Inferior parietal cortex (tissue), 1 donor: ENCODE measurements around the gene NPAS2.

Source experiments
- DNase-seq: peaks from one replicate; pipeline ENCODE4 v3.0.0-alpha.2; 2016; ENCODE audit errors: extremely low spot score

Gene NPAS2

DNA sequence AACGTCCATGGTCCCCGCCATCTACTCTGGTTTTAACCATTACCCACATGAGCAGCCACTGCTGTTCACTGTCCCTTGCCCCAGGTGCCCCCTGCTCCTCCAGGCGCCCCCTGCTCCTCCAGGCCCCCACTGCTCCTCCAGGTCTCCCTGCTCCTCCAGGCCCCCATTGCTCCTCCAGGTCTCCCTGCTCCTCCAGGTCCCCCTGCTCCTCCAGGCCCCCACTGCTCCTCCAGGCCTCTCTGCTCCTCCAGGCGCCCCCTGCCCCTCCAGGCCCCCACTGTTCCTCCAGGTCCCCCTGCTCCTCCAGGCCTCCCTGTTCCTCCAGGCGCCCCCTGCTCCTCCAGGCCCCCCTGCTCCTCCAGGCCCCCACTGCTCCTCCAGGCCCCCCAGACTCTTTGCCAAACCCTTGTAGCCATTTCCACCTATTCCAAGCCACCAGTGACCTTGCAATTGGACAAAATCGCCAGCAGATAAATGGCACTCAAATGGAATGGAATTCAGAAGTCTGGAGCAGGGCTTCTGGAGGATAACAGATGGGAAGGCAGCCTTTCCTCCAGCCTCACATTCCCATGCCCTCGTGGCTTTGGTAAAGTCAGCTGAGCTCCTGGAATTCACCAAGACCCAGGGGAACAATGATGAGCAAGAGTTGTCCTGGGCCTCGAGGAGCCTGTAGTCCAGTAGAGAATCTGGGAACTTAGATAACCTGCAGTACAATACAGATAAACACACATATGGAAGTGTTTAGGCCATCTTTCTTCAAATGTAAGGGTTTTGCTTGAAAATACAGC is 168.9 kb downstream of the NPAS2 start:
- DNase-seq = no peak

DNA sequence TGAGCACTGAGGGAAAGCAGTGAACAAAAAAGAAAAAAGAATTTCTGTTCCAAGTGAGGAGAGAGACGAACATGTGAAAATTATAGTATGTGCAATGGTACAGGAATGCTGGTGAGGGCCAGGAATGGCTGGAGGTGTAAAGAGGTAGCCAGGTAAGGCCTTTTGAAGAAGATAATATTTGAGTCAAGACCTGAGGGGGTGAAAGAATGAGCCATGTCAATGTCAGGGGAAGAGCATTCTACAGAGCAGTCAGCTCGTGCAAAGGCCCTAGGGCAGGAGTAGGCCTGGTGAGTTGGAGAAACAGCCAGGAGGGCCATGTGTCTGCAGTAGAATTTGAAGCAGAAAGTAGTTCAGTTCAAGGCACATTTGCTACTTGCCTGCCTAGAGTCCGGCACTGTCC is 169.7 kb downstream of the NPAS2 start:
- no peak for DNase-seq

DNA sequence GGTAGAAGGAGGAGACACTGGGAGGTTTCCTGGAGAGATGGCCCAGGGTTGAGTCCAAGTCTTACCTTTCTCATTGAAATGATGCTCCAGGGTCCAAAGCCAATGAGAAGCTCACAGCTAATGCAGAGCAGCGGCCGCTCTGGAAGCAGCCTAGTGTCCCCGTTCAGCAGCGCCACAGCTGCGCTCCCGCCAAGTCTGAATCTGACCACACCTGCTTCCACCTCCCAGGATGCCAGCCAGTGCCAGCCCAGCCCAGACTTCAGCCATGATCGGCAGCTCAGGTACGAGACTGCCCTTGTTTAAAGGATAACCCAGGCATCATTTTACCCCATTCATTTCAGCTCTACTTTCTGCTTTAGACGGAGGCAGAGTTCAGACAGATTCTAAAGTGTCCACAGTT is 170.2 kb downstream of the NPAS2 start:
- DNase-seq = no peak

DNA sequence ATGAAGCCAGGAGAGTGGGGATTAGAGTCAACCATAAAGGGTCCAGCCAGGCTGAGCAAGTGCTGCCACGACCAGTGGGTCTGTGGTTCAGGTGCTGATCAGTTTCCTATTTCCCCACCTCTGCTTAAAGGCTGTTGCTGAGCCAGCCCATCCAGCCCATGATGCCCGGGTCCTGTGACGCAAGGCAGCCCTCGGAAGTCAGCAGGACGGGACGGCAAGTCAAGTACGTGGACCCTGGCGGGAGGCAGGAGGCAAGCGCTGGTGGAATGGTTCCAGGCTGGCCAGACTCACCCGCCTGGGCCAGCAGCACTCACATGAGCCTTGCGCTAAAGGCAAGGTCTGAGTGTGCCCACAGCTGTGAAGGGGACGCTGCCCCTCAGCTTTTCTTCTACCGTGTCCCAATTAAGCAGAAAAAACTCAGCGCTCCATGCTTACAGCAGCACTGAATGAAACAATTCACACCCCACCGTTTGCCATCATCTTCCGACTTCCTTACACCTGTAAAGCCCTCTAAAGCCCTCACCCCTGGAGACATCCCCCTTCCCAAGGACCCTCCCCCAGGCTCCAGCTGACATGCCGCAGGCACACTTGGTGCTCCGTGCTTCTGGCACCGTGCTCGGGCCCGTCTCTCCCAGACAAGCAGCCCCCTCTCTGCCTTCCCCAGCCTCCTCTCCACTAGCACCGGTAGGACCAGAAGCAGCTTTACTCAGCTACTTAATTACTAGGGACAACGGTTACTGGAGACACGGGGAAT is 170.9 kb downstream of the NPAS2 start:
- DNase-seq = no peak

DNA sequence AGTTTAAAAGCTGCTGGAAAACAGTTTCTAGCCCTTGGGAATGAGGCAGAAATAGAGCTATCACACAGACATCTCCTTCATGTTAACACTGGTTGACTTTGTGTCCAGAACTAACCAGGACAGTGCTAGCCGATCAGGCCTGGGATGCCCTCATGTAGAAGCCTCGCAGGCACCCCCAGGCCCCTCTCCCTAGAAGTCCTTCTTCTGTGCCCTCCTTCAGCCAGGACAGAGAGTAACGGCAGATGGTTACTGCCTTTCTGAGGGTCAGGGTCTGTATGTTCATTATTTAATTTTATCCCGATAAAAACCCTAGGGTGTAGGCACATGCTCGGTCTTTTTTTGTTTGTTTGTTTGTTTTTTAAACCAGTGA is 171.4 kb downstream of the NPAS2 start:
- DNase-seq = no peak

DNA sequence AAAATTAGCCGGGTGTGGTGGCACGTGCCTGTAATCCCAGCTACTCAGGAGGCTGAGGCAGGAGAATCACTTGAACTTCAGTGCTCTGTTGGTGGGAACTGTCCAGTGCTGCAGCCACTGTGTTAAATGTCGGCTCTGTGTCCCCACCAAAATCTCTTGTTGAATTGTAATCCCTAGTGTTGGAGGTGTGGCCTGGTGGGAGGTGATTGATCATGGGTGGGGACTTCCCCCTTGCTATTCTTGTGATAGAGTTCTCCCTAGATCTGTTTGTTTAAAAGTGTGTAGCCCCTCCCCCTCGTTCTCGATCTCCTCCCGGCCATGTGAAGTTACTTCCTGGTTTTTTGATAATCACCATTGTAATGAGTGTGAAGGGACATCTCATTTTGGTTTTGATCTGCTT is 172.3 kb downstream of the NPAS2 start:
- DNase-seq = no peak

DNA sequence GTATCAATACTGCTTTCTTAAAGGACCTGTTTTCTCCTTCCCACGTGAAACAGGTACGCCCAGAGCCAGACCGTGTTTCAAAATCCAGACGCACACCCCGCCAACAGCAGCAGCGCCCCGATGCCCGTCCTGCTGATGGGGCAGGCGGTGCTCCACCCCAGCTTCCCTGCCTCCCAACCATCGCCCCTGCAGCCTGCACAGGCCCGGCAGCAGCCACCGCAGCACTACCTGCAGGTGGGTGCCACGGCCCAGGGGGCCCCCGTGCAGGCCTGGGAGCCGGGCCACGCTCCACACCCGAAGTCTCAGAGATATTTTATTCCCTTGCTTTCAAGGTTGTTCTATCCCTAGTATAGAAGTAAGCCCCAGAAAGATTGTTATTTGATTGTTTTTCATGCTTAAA is 173.4 kb downstream of the NPAS2 start:
- DNase-seq = no peak

DNA sequence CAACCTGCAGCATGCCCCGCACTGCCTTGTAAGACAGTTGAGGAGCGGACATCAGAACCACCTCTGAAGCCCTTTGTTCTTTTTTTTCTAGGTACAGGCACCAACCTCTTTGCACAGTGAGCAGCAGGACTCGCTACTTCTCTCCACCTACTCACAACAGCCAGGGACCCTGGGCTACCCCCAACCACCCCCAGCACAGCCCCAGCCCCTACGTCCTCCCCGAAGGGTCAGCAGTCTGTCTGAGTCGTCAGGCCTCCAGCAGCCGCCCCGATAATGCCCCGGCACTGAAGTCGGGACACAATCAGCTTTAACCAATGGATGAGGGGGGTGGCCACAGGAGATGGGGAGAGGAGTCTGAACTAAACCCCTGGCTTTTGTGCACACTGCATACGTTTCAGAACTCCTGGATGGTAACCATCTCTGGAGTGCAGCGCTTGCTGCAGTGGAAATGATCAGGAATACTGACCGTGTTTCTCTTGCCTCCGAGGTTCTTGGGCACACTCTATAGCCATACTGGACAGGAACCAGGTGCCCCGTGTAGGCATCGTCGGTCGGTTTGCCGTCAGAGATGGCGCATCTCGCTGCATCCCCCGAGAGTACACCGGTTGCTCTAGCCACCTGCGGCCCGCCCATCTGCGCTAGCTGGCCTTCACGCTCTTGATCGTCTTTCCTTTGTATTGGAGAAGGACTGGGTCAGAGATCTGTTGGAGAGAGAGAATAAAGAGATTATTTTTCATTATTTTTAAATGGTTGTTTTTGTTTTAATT is 175.6 kb downstream of the NPAS2 start:
- DNase-seq = no peak

DNA sequence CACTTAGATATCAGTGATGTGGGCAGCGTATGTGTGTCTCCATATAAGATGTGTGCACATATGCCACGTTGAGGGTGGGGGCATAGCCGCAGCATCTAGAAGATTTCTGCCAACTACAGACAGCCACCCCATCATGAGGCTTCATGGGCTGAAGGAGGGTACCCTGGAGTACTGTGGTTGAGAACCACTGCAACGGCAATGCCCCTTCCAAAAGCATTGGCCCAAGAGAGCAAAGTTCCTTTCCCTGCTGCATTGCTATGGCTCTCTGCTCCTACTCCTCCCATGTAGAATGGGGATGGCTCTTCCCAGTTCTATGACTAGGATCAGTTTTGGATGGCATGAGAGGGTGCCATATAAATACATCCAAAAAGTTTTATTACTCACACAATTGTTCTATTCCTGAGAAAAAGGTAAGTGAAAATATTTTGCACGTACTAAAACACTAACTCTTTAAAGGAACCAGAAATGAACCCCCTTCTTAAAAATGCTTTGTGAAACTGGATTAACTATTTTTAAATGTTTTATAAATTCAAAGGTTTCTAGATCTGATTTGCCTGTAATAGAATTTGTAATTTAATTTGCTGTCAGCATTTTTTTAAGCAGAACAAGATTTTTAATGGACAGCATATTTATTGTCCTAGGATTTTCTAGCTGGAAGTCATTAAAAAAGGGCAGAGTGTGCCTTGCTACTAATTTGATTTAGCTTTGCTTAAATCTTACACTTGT is 177.7 kb downstream of the NPAS2 start:
- no peak for DNase-seq

DNA sequence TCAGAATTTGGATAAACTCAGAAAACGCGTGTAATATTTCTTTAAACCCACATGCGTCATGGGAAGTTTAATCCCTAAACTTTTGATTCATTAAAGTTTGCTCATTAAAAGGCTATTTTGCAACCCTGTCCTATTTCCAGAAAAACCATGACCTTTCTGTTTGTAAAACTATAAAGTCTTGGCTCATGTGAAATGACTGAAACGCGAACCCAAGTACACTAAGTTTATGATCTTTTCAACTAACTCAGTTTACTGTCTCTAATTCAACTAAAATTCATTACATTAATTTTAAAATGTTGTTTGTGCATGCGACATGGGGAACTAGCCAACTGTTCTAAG is 178.3 kb downstream of the NPAS2 start:
- no peak for DNase-seq

DNA sequence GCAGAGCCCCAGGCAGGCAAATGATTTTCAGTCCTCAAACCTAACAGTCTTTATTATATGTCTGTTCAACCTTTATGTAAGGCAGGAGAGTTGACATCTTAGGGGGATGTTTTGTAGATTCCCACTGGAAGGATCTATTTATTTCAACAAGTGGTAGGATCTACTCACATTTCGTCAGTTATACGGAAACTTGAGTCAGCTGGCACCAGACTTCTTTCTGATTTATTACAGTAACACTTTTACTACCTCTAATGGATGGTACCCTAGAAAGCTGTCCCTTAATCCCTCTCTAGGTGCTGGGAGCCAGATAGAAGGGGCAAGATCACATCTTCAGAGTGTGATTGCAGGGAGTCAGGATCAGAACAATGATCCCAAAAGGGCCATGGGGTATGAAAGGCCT is 180.1 kb downstream of the NPAS2 start:
- DNase-seq = no peak

DNA sequence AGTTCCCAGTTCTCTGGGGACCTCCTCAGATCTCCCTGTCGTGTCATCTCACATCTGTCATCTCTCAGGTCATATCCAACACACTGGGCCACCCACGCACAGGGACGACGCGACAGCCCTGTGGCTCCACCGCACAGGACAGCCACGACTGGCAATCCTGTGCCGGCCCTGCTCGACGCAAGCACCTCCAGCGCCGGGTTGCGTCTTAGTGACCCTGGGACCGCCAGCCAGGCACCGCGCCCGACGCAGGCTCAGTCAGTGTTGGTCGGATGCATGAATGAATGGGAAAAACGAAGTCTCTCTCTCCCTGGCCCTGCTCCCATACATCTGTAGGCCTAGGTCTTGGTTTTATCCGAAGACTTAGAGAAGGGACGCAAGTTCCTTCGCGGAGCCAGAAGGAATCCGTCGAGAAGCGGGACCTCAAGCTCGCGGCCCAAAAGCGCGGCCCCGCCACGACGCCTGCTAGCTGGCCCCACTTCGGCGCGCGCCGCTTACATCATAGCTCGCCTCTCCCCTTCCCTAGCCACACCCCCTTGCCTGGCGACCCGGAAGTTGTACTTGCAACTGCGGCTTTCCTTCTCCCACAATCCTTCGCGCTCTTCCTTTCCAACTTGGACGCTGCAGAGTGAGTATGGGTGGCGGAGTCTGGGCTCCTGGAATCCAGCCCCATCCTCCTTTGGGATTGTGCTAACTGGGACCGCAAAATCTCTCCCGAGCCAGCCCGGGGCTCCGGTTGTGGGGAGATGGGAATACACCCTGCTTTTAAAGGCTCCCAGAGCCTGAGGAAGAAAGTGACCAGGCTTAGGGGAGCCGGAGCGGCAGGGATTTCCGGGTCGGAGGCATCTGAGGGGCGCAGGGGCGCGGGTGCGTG is 182.0 kb downstream of the NPAS2 start, which contains the start of gene RPL31:
RPL31 (plus strand) TSS at position 599 of the 871 bp plus-strand sequence. CDS start 413 bp downstream, outside the sequence.
- DNase-seq = peak; percentile 99

DNA sequence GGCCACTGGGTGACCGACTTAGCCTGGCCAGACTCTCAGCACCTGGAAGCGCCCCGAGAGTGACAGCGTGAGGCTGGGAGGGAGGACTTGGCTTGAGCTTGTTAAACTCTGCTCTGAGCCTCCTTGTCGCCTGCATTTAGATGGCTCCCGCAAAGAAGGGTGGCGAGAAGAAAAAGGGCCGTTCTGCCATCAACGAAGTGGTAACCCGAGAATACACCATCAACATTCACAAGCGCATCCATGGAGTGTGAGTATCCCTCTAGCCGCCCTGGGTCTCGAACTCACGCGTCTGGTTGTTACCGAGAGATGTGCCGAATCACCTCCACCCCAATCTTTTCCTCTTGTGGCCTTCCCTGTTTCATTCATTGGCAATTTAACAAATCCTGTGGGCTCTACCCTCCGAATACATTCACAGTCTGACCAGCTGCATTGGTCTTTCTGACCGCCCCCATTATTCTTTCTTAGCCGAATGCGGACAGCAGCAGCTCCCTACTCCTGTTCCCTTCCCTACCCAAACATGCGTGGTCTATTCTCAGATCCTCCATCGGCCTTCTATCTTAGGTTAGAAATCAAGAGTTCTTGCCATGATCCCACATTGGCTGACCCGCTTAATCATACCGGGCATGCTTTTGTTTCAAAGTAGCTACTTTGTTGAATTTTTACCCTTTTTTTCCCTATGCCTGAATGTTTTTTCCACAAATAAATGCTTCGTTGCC is 182.8 kb downstream of the NPAS2 start:
- no peak for DNase-seq

DNA sequence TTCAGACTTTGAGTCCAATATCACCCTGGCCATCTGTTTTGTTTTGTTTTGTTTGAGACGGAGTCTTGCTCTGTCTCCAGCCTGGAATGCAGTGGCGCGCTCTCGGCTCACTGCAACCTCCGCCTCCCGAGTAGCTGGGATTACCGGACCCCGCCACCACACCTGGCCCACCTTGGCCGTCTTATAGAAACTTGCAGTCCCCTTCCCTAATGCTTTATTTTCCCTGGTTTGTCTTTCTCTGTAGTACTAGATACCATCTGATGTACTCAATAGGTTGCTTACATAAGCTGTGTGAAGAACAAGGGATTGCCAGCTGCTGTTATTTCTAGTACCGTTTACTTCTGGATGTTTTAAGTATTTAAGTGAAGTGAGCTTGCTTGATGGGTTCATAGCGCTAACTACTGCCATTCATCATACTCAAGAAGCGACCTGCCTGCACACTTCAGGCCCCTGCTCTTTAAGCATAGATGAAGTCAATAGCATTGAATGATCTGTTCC is 183.4 kb downstream of the NPAS2 start:
- DNase-seq = no peak

DNA sequence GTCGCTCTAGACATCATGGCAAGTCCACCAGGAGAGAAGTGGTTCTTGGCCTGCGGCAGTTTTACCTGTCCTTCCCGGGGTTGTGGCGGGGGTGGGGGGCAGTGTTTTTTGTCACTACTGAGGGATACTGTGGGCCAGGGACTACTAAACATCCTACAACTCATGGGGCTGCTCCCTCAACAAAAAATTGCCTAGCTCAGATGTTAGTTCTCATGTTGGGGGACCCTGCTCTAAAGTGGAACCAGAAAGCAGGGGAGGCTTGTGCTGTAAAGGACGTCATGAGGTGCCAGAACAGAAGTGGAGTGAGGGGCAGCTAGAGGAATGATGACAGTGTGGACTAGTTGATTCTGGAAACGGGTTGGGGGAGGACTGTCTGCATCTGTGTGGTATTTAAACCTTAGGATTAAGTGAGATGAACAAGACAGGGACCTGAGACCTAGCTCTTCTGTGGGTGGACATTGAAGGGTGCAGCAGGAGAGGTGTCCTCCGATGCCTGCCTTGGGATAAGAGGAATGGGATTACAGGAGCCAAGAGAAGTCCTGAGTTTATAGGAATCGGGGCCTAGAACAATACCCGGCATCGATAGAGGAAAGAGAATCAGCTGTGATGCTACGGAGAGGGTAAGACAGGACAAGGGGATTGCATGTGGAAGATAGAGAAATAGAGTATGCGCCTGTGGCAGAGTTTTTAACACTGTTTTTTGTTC is 184.8 kb downstream of the NPAS2 start:
- DNase-seq = no peak

DNA sequence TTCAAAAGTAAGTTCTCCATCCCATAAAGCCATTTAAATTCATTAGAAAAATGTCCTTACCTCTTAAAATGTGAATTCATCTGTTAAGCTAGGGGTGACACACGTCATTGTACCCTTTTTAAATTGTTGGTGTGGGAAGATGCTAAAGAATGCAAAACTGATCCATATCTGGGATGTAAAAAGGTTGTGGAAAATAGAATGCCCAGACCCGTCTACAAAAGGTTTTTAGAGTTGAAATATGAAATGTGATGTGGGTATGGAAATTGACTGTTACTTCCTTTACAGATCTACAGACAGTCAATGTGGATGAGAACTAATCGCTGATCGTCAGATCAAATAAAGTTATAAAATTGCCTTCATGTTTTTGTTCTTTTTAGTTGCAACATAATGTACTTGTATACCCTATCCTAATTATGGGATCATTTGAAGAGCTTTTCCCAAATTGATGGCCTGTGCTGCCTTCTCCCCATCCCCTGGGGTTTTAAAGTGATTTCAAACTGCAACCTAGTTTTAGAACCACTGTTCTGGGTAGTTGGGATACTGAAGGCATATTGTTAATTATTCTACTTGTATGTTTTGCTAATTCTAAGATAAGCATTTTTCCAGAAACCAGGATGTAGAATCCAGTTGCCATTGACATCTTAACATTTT is 186.3 kb downstream of the NPAS2 start:
- no peak for DNase-seq

DNA sequence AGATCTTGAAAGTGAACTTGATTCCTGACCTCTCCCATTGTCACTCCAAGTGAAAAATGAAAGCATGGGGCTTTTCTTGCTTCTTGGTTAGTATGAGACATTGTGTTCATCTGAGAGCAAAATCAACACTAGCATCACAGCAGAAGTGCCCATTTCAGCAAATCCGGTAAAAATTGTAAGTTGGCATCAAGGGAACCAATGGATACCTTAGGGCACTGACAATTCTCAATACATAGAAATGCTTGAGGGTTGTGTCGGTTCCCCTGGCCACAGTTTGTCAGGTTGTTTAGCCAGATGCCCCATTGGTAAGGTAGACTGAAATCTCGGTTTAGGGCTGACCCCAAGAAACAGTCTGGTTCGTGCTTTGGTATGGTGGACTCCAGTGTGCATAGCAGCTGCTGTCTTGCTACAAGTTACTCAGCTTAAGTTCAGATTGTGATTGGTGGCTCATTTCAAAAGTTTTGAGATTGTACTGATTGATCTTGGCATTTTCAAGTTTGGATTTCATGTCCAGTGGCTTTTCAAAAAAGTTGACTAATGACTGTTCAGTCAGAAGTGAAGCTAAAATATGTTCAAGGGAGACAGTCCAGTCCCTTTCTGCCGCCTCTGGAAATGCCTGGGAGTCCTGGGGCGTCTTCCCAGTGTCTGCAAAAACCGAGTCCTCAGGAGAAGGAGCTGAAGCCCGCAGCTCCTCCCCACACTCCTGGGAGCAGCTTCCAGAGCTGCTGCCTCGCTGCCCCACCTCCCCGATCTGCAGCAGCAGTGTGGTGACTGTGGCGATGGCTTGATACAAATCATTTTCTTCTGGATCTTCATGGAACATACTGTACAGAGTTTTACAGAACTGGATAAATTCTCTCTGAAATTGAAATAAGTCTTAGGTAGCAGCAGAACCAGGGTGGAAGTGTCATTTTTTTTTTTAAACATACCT is 187.7 kb downstream of the NPAS2 start:
- DNase-seq = no peak

DNA sequence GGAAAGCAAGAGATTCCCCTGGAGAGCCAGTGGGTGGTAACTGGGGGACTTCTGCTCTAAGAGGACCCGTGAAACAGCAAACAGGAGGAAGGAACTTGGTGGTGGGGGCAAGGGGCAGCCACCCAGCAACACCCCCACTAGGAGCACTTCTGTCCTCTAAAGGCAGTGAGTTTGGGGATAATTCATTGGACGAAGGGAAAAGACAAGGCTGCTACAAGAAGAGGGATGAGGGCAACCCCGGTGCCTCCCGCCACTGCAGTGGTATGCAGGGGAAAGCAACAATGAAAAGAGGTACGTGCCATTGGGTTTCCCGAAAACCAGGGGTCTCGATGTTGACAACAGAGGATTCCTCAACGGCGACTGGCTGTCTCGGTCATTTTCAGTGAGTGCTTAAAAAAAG is 191.2 kb downstream of the NPAS2 start:
- no peak for DNase-seq
